Measurements from ENCODE around the gene SLIT3.
A peak's percentile ranks its signal among the peaks of the same experiment; 100 is the strongest.

The SLIT3 gene

GRCh38 chr5:169067751-169068173, 233.2 kb downstream of the SLIT3 start:
- no peak for DNase-seq

- DNase-seq = no peak
These were observed 235.5 kb downstream of the SLIT3 start for GRCh38 chr5:169065400-169065799.

- no peak for DNase-seq
These were observed 236.8 kb downstream of the SLIT3 start for GRCh38 chr5:169064093-169064492.

GRCh38 chr5:169063316-169063953, 237.5 kb downstream of the SLIT3 start:
- no peak for DNase-seq

GRCh38 chr5:169062690-169063089, 238.2 kb downstream of the SLIT3 start:
- DNase-seq = no peak

GRCh38 chr5:169054506-169054905, 246.4 kb downstream of the SLIT3 start:
- no peak for DNase-seq

- DNase-seq = no peak
These were observed 248.7 kb downstream of the SLIT3 start for GRCh38 chr5:169052207-169052606.

GRCh38 chr5:169051351-169051750, 249.6 kb downstream of the SLIT3 start:
- DNase-seq = no peak

GRCh38 chr5:169050636-169051035, 250.3 kb downstream of the SLIT3 start:
- no peak for DNase-seq

GRCh38 chr5:169050146-169050571, 250.8 kb downstream of the SLIT3 start:
- DNase-seq = no peak

- DNase-seq = no peak
These were observed 251.2 kb downstream of the SLIT3 start for GRCh38 chr5:169049712-169050111.

GRCh38 chr5:169048181-169049125, 252.5 kb downstream of the SLIT3 start:
- DNase-seq = no peak

- no peak for DNase-seq
These were observed 256.0 kb downstream of the SLIT3 start for GRCh38 chr5:169044962-169045361.

- DNase-seq = no peak
These were observed 259.8 kb downstream of the SLIT3 start for GRCh38 chr5:169041180-169041579.

GRCh38 chr5:169039592-169039991, 261.3 kb downstream of the SLIT3 start:
- no peak for DNase-seq

- DNase-seq = peak in 1 of 2 experiments; percentile 41
These were observed 263.5 kb downstream of the SLIT3 start for GRCh38 chr5:169037466-169037865.

GRCh38 chr5:169036079-169036805, 264.7 kb downstream of the SLIT3 start:
- DNase-seq = peak; percentile 69 to 94

- DNase-seq = peak; percentile 87 to 92
These were observed 271.2 kb downstream of the SLIT3 start for GRCh38 chr5:169029661-169030274.

GRCh38 chr5:169029037-169029436, 271.9 kb downstream of the SLIT3 start:
- DNase-seq = no peak

GRCh38 chr5:169027501-169028061, 273.4 kb downstream of the SLIT3 start:
- DNase-seq = peak; percentile 86 to 88

- DNase-seq = no peak
These were observed 275.4 kb downstream of the SLIT3 start for GRCh38 chr5:169025491-169025890.

GRCh38 chr5:169024421-169024820, 276.5 kb downstream of the SLIT3 start:
- DNase-seq = no peak

- no peak for DNase-seq
These were observed 278.2 kb downstream of the SLIT3 start for GRCh38 chr5:169022718-169023117.
